ENCODE results near the gene ZNF562.

The ZNF562 gene

GRCh38 chr19:9644472-9644871, 30.4 kb downstream of the ZNF562 start:
- no peak for DNase-seq (ENCODE audit: low read depth)

GRCh38 chr19:9641810-9642209, 33.1 kb downstream of the ZNF562 start:
- no peak for DNase-seq (ENCODE audit: low read depth)

GRCh38 chr19:9640956-9641355, 33.9 kb downstream of the ZNF562 start:
- DNase-seq (ENCODE audit: low read depth) = no peak

- DNase-seq (ENCODE audit: low read depth) = no peak
Observed at GRCh38 chr19:9636018-9636417, 38.9 kb downstream of the ZNF562 start.

GRCh38 chr19:9627856-9628255, 47.0 kb downstream of the ZNF562 start:
- DNase-seq (ENCODE audit: low read depth) = no peak

- DNase-seq (ENCODE audit: low read depth) = no peak
Observed at GRCh38 chr19:9622531-9622930, 52.4 kb downstream of the ZNF562 start.

- DNase-seq (ENCODE audit: low read depth) = peak; percentile 62
Observed at GRCh38 chr19:9621156-9622037, 53.5 kb downstream of the ZNF562 start, which contains the start of gene ZNF561. Gene ZNF561, minus strand, starts transcription at chr19:9621232. Its CDS starts 1,776 bp downstream, at chr19:9619456.

- no peak for DNase-seq (ENCODE audit: low read depth)
Observed at GRCh38 chr19:9620842-9621155, 54.1 kb downstream of the ZNF562 start.

GRCh38 chr19:9615844-9616243, 59.1 kb downstream of the ZNF562 start:
- no peak for DNase-seq (ENCODE audit: low read depth)

- no peak for DNase-seq (ENCODE audit: low read depth)
Observed at GRCh38 chr19:9610484-9611113, 64.3 kb downstream of the ZNF562 start.

GRCh38 chr19:9608912-9609311, 66.0 kb downstream of the ZNF562 start:
- DNase-seq (ENCODE audit: low read depth) = no peak

- peak; percentile 29 for DNase-seq (ENCODE audit: low read depth)
Observed at GRCh38 chr19:9597027-9597426, 77.9 kb downstream of the ZNF562 start.
